ENCODE results near the gene IL11.

The IL11 gene

GRCh38 chr19:55324662-55325061 is 45.6 kb downstream of the IL11 start:
- no peak for DNase-seq (ENCODE audit: low spot score)

GRCh38 chr19:55322204-55322885 is 47.9 kb downstream of the IL11 start:
- DNase-seq (ENCODE audit: low spot score) = no peak

GRCh38 chr19:55321466-55322137 is 48.7 kb downstream of the IL11 start:
- no peak for DNase-seq (ENCODE audit: low spot score)

- no peak for DNase-seq (ENCODE audit: low spot score)
Measured at GRCh38 chr19:55320844-55321419, 49.3 kb downstream of the IL11 start.

- peak; percentile 78 for DNase-seq (ENCODE audit: low spot score)
Measured at GRCh38 chr19:55319785-55320184, 50.5 kb downstream of the IL11 start.

- DNase-seq (ENCODE audit: low spot score) = no peak
Measured at GRCh38 chr19:55316646-55317045, 53.6 kb downstream of the IL11 start.

- DNase-seq (ENCODE audit: low spot score) = no peak
Measured at GRCh38 chr19:55315956-55316525, 54.2 kb downstream of the IL11 start.

- no peak for DNase-seq (ENCODE audit: low spot score)
Measured at GRCh38 chr19:55314396-55314795, 55.9 kb downstream of the IL11 start.
